ENCODE results near the gene CAMK1D.

The CAMK1D gene

GRCh38 chr10:12841826-12842225, 492.5 kb downstream of the CAMK1D start:
- Histone ChIP-seq H3K23ac (ENCODE audit: low read length) (no peak overlapping the region), H2BK5ac (ENCODE audit: low read length) (no peak overlapping the region), H4K8ac (ENCODE audit: low read depth, low read length) (no peak overlapping the region), H2BK15ac (replicated peaks; ENCODE audit: low read depth) (no peak overlapping the region), H3K79me1 (ENCODE audit: low read length) (no peaks in the 10 kb centered on the region), H3K79me2 (ENCODE audit: control insufficient read depth, insufficient read depth, low read length) (no peaks in the 10 kb centered on the region), H3K9ac (ENCODE audit: low read length) (no peak overlapping the region), H3K56ac (ENCODE audit: low read length) (no peak overlapping the region), H4K5ac (ENCODE audit: low read length) (no peak overlapping the region), H2BK120ac (ENCODE audit: low read depth, low read length) (no peak overlapping the region), H3K18ac (ENCODE audit: low read length) (no peak overlapping the region), H3K4me2 (ENCODE audit: low read length) (no peak overlapping the region), H2AK5ac (ENCODE audit: low read length) (no peak overlapping the region), H3K4me3 (ENCODE audit: low read length) (no peak overlapping the region), H3K4me1 (ENCODE audit: control insufficient read depth, low read depth, low read length) (no peaks in the 10 kb centered on the region), H3K4ac (ENCODE audit: low read depth, low read length) (no peak overlapping the region), H3K36me3 (ENCODE audit: control insufficient read depth, insufficient read depth, low read length) (no peaks in the 10 kb centered on the region), H3K27ac (ENCODE audit: low read depth, low read length) (no peak overlapping the region), H3K27me3 (ENCODE audit: insufficient read depth, low read length, poor library complexity) (no peaks in the 10 kb centered on the region)
- DNase-seq = no peak
- WGBS (ENCODE audit: extremely low coverage, insufficient coverage, low lambda C conversion rate) = 100% methylated on average over 5 of the region's 13 CpGs

- no peak overlapping the region for H3K4me3 ChIP-seq (ENCODE audit: low read length)
- WGBS (ENCODE audit: extremely low coverage, insufficient coverage, low lambda C conversion rate) = no CpG with 5 or more reads among the region's 6 CpGs
- no peak overlapping the region for H3K18ac ChIP-seq (ENCODE audit: low read length)
- no peak overlapping the region for H3K56ac ChIP-seq (ENCODE audit: low read length)
- H4K5ac ChIP-seq (ENCODE audit: low read length) = no peak overlapping the region
- no peaks in the 10 kb centered on the region for H3K79me1 ChIP-seq (ENCODE audit: low read length)
- H3K23ac ChIP-seq (ENCODE audit: low read length) = no peak overlapping the region
- no peak overlapping the region for H2AK5ac ChIP-seq (ENCODE audit: low read length)
- H3K9ac ChIP-seq (ENCODE audit: low read length) = no peak overlapping the region
- no peaks in the 10 kb centered on the region for H3K36me3 ChIP-seq (ENCODE audit: control insufficient read depth, insufficient read depth, low read length)
- no peaks in the 10 kb centered on the region for H3K27me3 ChIP-seq (ENCODE audit: insufficient read depth, low read length, poor library complexity)
- H3K4me1 ChIP-seq (ENCODE audit: control insufficient read depth, low read depth, low read length) = no peaks in the 10 kb centered on the region
- no peaks in the 10 kb centered on the region for H3K79me2 ChIP-seq (ENCODE audit: control insufficient read depth, insufficient read depth, low read length)
- H3K27ac ChIP-seq (ENCODE audit: low read depth, low read length) = no peak overlapping the region
- no peak for DNase-seq
- no peak overlapping the region for H2BK5ac ChIP-seq (ENCODE audit: low read length)
- H3K4ac ChIP-seq (ENCODE audit: low read depth, low read length) = no peak overlapping the region
- H2BK15ac ChIP-seq (replicated peaks; ENCODE audit: low read depth) = no peak overlapping the region
- H3K4me2 ChIP-seq (ENCODE audit: low read length) = no peak overlapping the region
- no peak overlapping the region for H2BK120ac ChIP-seq (ENCODE audit: low read depth, low read length)
- no peak overlapping the region for H4K8ac ChIP-seq (ENCODE audit: low read depth, low read length)
Observed at GRCh38 chr10:12842310-12842709, 493.0 kb downstream of the CAMK1D start.

- no peak overlapping the region for H3K9ac ChIP-seq (ENCODE audit: low read length)
- no peak overlapping the region for H2BK120ac ChIP-seq (ENCODE audit: low read depth, low read length)
- H3K18ac ChIP-seq (ENCODE audit: low read length) = no peak overlapping the region
- no peak overlapping the region for H2BK15ac ChIP-seq (replicated peaks; ENCODE audit: low read depth)
- no peak overlapping the region for H4K8ac ChIP-seq (ENCODE audit: low read depth, low read length)
- WGBS (ENCODE audit: extremely low coverage, insufficient coverage, low lambda C conversion rate) = no CpG with 5 or more reads among the region's 12 CpGs
- no peak overlapping the region for H3K56ac ChIP-seq (ENCODE audit: low read length)
- H3K36me3 ChIP-seq (ENCODE audit: control insufficient read depth, insufficient read depth, low read length) = no peaks in the 10 kb centered on the region
- no peaks in the 10 kb centered on the region for H3K27me3 ChIP-seq (ENCODE audit: insufficient read depth, low read length, poor library complexity)
- no peak overlapping the region for H3K4me3 ChIP-seq (ENCODE audit: low read length)
- no peaks in the 10 kb centered on the region for H3K79me1 ChIP-seq (ENCODE audit: low read length)
- H3K23ac ChIP-seq (ENCODE audit: low read length) = no peak overlapping the region
- no peak overlapping the region for H2BK5ac ChIP-seq (ENCODE audit: low read length)
- H3K4me1 ChIP-seq (ENCODE audit: control insufficient read depth, low read depth, low read length) = no peaks in the 10 kb centered on the region
- H4K5ac ChIP-seq (ENCODE audit: low read length) = no peak overlapping the region
- no peak overlapping the region for H3K4me2 ChIP-seq (ENCODE audit: low read length)
- H3K79me2 ChIP-seq (ENCODE audit: control insufficient read depth, insufficient read depth, low read length) = no peaks in the 10 kb centered on the region
- no peak overlapping the region for H3K4ac ChIP-seq (ENCODE audit: low read depth, low read length)
- H3K27ac ChIP-seq (ENCODE audit: low read depth, low read length) = no peak overlapping the region
- H2AK5ac ChIP-seq (ENCODE audit: low read length) = no peak overlapping the region
- DNase-seq = no peak
Observed at GRCh38 chr10:12843296-12843945, 494.1 kb downstream of the CAMK1D start.

- Histone ChIP-seq H3K27me3 (ENCODE audit: insufficient read depth, low read length, poor library complexity) (no peaks in the 10 kb centered on the region), H3K79me1 (ENCODE audit: low read length) (no peaks in the 10 kb centered on the region), H3K79me2 (ENCODE audit: control insufficient read depth, insufficient read depth, low read length) (no peaks in the 10 kb centered on the region), H4K5ac (ENCODE audit: low read length) (no peak overlapping the region), H4K8ac (ENCODE audit: low read depth, low read length) (no peak overlapping the region), H2BK120ac (ENCODE audit: low read depth, low read length) (no peak overlapping the region), H3K4me2 (ENCODE audit: low read length) (no peak overlapping the region), H2AK5ac (ENCODE audit: low read length) (no peak overlapping the region), H3K27ac (ENCODE audit: low read depth, low read length) (no peak overlapping the region), H2BK5ac (ENCODE audit: low read length) (no peak overlapping the region), H3K9ac (ENCODE audit: low read length) (no peak overlapping the region), H3K36me3 (ENCODE audit: control insufficient read depth, insufficient read depth, low read length) (no peaks in the 10 kb centered on the region), H3K23ac (ENCODE audit: low read length) (no peak overlapping the region), H3K4ac (ENCODE audit: low read depth, low read length) (no peak overlapping the region), H3K18ac (ENCODE audit: low read length) (no peak overlapping the region), H3K56ac (ENCODE audit: low read length) (no peak overlapping the region), H3K4me3 (ENCODE audit: low read length) (no peak overlapping the region), H2BK15ac (replicated peaks; ENCODE audit: low read depth) (no peak overlapping the region), H3K4me1 (ENCODE audit: control insufficient read depth, low read depth, low read length) (no peaks in the 10 kb centered on the region)
- peak; percentile 34 for DNase-seq
- no CpG with 5 or more reads among the region's 11 CpGs for WGBS (ENCODE audit: extremely low coverage, insufficient coverage, low lambda C conversion rate)
Observed at GRCh38 chr10:12844811-12845483, 495.6 kb downstream of the CAMK1D start.

- Histone ChIP-seq H3K4me2 (ENCODE audit: low read length) (no peak overlapping the region), H3K4ac (ENCODE audit: low read depth, low read length) (no peak overlapping the region), H4K5ac (ENCODE audit: low read length) (no peak overlapping the region), H2BK120ac (ENCODE audit: low read depth, low read length) (no peak overlapping the region), H3K18ac (ENCODE audit: low read length) (no peak overlapping the region), H2BK5ac (ENCODE audit: low read length) (no peak overlapping the region), H3K4me3 (ENCODE audit: low read length) (no peak overlapping the region), H3K9ac (ENCODE audit: low read length) (no peak overlapping the region), H3K56ac (ENCODE audit: low read length) (no peak overlapping the region), H3K4me1 (ENCODE audit: control insufficient read depth, low read depth, low read length) (no peaks in the 10 kb centered on the region), H3K27me3 (ENCODE audit: insufficient read depth, low read length, poor library complexity) (no peaks in the 10 kb centered on the region), H3K27ac (ENCODE audit: low read depth, low read length) (no peak overlapping the region), H4K8ac (ENCODE audit: low read depth, low read length) (no peak overlapping the region), H3K36me3 (ENCODE audit: control insufficient read depth, insufficient read depth, low read length) (no peaks in the 10 kb centered on the region), H3K79me2 (ENCODE audit: control insufficient read depth, insufficient read depth, low read length) (no peaks in the 10 kb centered on the region), H3K79me1 (ENCODE audit: low read length) (no peaks in the 10 kb centered on the region), H2AK5ac (ENCODE audit: low read length) (no peak overlapping the region), H3K23ac (ENCODE audit: low read length) (no peak overlapping the region), H2BK15ac (replicated peaks; ENCODE audit: low read depth) (no peak overlapping the region)
- no CpG with 5 or more reads among the region's 1 CpG for WGBS (ENCODE audit: extremely low coverage, insufficient coverage, low lambda C conversion rate)
- DNase-seq = peak; percentile 29
Observed at GRCh38 chr10:12846718-12847117, 497.4 kb downstream of the CAMK1D start.
